Measurements from ENCODE around the gene LONP2. TPM values are rescaled to one million over a fixed set of nuclear protein-coding genes. Genes with fewer than 3 reads are reported as not detected.

Gene LONP2
- polyA plus RNA-seq, 3 donors: 21.5 to 35.6 (median 26.0) TPM

DNA sequence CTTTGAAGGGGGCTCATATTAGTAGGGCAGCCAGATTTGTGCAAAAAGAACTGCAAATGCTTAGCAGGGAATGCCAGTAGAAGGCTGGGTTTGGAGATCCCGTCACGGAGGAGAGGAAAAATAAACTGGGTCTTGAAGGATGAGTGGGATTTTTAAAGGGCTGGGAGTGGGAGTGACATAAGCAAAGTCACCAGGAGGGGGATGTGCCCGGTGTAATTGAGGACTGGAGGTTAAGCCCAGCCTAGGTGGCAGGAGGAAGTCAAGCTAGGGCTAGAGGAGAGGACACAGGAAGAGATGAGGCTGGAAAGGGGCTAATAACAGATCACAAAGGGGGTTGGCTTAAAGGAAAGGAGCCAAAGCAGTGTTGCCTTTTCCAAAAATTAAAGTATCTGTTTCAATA, 23.2 kb upstream of the LONP2 start:
- no peaks in the 10 kb centered on the region for H3K36me3 Mint-ChIP-seq
- H3K9me3 ChIP-seq (replicated peaks in 1 of 2; ENCODE audit: control insufficient read depth in 1 of 2, insufficient read depth in 1 of 2, low read length in 2 of 2): no peaks in the 10 kb centered on the region
- H3K4me3 ChIP-seq (replicated peaks in 1 of 3; ENCODE audit: low read depth in 2 of 3, low read length in 3 of 3): no peak overlapping the region
- H3K4me1 Mint-ChIP-seq: peaks cover 5% of the 10 kb centered on the region
- peaks cover 0 to 3% (median 0%) of the 10 kb centered on the region in 7 donors for H3K9me3 Mint-ChIP-seq
- WGBS (ENCODE audit: insufficient coverage): 91% methylated on average over 3 of the region's 3 CpGs
- no peak overlapping the region for H3K9ac ChIP-seq (ENCODE audit: insufficient read depth, low read length, poor library complexity, severe bottlenecking)
- TF ChIP-seq, protein P1, sequence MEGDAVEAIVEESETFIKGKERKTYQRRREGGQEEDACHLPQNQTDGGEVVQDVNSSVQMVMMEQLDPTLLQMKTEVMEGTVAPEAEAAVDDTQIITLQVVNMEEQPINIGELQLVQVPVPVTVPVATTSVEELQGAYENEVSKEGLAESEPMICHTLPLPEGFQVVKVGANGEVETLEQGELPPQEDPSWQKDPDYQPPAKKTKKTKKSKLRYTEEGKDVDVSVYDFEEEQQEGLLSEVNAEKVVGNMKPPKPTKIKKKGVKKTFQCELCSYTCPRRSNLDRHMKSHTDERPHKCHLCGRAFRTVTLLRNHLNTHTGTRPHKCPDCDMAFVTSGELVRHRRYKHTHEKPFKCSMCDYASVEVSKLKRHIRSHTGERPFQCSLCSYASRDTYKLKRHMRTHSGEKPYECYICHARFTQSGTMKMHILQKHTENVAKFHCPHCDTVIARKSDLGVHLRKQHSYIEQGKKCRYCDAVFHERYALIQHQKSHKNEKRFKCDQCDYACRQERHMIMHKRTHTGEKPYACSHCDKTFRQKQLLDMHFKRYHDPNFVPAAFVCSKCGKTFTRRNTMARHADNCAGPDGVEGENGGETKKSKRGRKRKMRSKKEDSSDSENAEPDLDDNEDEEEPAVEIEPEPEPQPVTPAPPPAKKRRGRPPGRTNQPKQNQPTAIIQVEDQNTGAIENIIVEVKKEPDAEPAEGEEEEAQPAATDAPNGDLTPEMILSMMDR (IDR thresholded peaks at IDR 0.05): no peak
- no peak overlapping the region for H3K27ac ChIP-seq (ENCODE audit: low read depth in 1 of 2, low read length in 2 of 2)
- no peak for DNase-seq
- no peaks in the 10 kb centered on the region for H3K79me2 ChIP-seq (ENCODE audit: insufficient read depth, low read length)
- no peak overlapping the region for H3K4me2 ChIP-seq (replicated peaks; ENCODE audit: extremely low read depth, low read length, poor library complexity, severe bottlenecking)
- H3K27me3 Mint-ChIP-seq (ENCODE audit: low read depth in 3 of 3): peaks cover 0 to 2% (median 0%) of the 10 kb centered on the region in 3 donors
- no peaks in the 10 kb centered on the region for H3K27me3 ChIP-seq (ENCODE audit: control insufficient read depth in 2 of 2, insufficient read depth in 2 of 2, low read length in 2 of 2)
- no peak overlapping the region for H3K4me3 Mint-ChIP-seq
- H3K36me3 ChIP-seq (replicated peaks in 1 of 2; ENCODE audit: control insufficient read depth in 1 of 2, insufficient read depth in 2 of 2, low read length in 2 of 2): no peaks in the 10 kb centered on the region
- no peaks in the 10 kb centered on the region for H4K20me1 ChIP-seq (ENCODE audit: insufficient read depth, low read length)
- peak overlapping the region in 1 of 7 donors; percentile 38 for H3K27ac Mint-ChIP-seq
- intact Hi-C loops (cut with micrococcal nuclease): no loop called here
- H2AFZ ChIP-seq (ENCODE audit: insufficient read depth, low read depth, low read length, poor library complexity, severe bottlenecking): no peak overlapping the region
- H3K4me1 ChIP-seq (ENCODE audit: control insufficient read depth in 1 of 2, insufficient read depth in 2 of 2, low read length in 2 of 2): no peaks in the 10 kb centered on the region

GRCh38 chr16:48223490-48223889, 20.6 kb upstream of the LONP2 start:
- H3K4me3 ChIP-seq (replicated peaks in 1 of 3; ENCODE audit: low read depth in 2 of 3, low read length in 3 of 3): no peak overlapping the region
- H3K27me3 Mint-ChIP-seq (ENCODE audit: low read depth in 3 of 3): peaks cover 0 to 3% (median 0%) of the 10 kb centered on the region in 3 donors
- no peak overlapping the region for H3K4me2 ChIP-seq (replicated peaks; ENCODE audit: extremely low read depth, low read length, poor library complexity, severe bottlenecking)
- TF ChIP-seq, protein P1 (IDR thresholded peaks at IDR 0.05): no peak
- no peak overlapping the region for H3K27ac ChIP-seq (ENCODE audit: low read depth in 1 of 2, low read length in 2 of 2)
- no peak overlapping the region for H3K9ac ChIP-seq (ENCODE audit: insufficient read depth, low read length, poor library complexity, severe bottlenecking)
- H3K4me1 Mint-ChIP-seq: no peaks in the 10 kb centered on the region
- no peak for DNase-seq
- no peaks in the 10 kb centered on the region for H3K36me3 ChIP-seq (replicated peaks in 1 of 2; ENCODE audit: control insufficient read depth in 1 of 2, insufficient read depth in 2 of 2, low read length in 2 of 2)
- H3K79me2 ChIP-seq (ENCODE audit: insufficient read depth, low read length): no peaks in the 10 kb centered on the region
- intact Hi-C loops (cut with micrococcal nuclease): no loop called here
- H3K4me3 Mint-ChIP-seq: no peak overlapping the region
- H3K36me3 Mint-ChIP-seq: no peaks in the 10 kb centered on the region
- H3K9me3 ChIP-seq (replicated peaks in 1 of 2; ENCODE audit: control insufficient read depth in 1 of 2, insufficient read depth in 1 of 2, low read length in 2 of 2): no peaks in the 10 kb centered on the region
- H3K4me1 ChIP-seq (ENCODE audit: control insufficient read depth in 1 of 2, insufficient read depth in 2 of 2, low read length in 2 of 2): no peaks in the 10 kb centered on the region
- no peaks in the 10 kb centered on the region for H3K27me3 ChIP-seq (ENCODE audit: control insufficient read depth in 2 of 2, insufficient read depth in 2 of 2, low read length in 2 of 2)
- WGBS (ENCODE audit: insufficient coverage): 100% methylated on average over 2 of the region's 4 CpGs
- no peaks in the 10 kb centered on the region for H4K20me1 ChIP-seq (ENCODE audit: insufficient read depth, low read length)
- H3K27ac Mint-ChIP-seq: no peak overlapping the region
- H3K9me3 Mint-ChIP-seq: peaks cover 0 to 3% (median 0%) of the 10 kb centered on the region in 7 donors
- H2AFZ ChIP-seq (ENCODE audit: insufficient read depth, low read depth, low read length, poor library complexity, severe bottlenecking): no peak overlapping the region
